Measurements from ENCODE around the gene CKB. TPM values are rescaled to one million over a fixed set of nuclear protein-coding genes. Genes with fewer than 3 reads are reported as not detected.
A peak's percentile ranks its signal among the peaks of the same experiment; 100 is the strongest.

Gene CKB
- total and polyA plus RNA-seq, 12 donors: 273 to 1,062 (median 632) TPM

DNA sequence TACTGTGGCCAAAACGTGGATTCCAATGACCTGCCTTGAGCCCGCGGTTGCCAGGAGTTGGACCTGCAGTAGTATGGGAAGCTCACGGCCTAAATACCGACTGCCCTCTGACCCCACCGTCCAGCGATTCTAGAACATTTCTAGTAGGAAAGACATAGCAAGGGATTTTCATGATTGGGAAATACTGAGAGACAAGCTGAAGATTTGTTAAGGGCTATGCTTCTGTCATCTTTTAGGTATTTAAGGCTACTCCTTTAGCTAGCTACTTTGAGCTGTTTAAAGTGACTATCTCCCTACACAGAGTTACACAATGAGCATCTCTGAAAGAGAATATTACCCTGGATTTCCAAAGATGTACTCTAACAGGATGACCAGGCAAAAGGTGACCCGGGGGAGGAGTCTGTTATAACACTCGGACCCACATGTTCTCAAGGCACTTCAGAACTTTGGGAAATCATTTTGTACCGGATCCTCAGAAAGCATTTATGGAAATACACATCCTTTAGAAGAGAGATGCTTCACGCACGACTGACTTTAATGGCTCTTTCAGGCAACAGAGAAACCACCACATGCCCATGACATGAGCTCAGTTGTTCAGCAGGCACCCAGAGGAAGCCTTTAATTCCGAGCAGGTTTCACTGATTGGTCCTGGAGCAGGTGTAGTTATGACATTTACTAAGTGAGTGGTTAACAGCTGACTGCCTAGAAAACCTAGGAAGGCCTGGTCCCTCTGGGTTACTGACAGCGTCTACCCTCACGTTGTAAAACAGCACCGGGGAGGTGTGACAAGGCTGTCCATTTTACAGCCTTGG lies 35.6 kb upstream of the CKB start:
- H3K4me1 ChIP-seq: peaks cover 4 to 87% (median 67%) of the 10 kb centered on the region in 9 donors
- H3K4me3 ChIP-seq: no peak overlapping the region
- peaks cover 0 to 49% (median 17%) of the 10 kb centered on the region in 9 donors for H3K36me3 ChIP-seq
- DNase-seq (no peak), ATAC-seq (peak in 1 of 8 donors; percentile 6)
- no peaks in the 10 kb centered on the region for H3K27me3 ChIP-seq
- H3K27ac ChIP-seq: peak overlapping the region in 5 of 10 donors; percentile 20 to 99 (median 52)
- intact Hi-C loops (cut with DNase I): no loop called here
- WGBS, 2 donors: 79 to 82% methylated on average over 16 of the region's 16 CpGs
- no peaks in the 10 kb centered on the region for H3K9me3 ChIP-seq
- TF ChIP-seq, protein P1, sequence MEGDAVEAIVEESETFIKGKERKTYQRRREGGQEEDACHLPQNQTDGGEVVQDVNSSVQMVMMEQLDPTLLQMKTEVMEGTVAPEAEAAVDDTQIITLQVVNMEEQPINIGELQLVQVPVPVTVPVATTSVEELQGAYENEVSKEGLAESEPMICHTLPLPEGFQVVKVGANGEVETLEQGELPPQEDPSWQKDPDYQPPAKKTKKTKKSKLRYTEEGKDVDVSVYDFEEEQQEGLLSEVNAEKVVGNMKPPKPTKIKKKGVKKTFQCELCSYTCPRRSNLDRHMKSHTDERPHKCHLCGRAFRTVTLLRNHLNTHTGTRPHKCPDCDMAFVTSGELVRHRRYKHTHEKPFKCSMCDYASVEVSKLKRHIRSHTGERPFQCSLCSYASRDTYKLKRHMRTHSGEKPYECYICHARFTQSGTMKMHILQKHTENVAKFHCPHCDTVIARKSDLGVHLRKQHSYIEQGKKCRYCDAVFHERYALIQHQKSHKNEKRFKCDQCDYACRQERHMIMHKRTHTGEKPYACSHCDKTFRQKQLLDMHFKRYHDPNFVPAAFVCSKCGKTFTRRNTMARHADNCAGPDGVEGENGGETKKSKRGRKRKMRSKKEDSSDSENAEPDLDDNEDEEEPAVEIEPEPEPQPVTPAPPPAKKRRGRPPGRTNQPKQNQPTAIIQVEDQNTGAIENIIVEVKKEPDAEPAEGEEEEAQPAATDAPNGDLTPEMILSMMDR (IDR thresholded peaks at IDR 0.05): no peak

DNA sequence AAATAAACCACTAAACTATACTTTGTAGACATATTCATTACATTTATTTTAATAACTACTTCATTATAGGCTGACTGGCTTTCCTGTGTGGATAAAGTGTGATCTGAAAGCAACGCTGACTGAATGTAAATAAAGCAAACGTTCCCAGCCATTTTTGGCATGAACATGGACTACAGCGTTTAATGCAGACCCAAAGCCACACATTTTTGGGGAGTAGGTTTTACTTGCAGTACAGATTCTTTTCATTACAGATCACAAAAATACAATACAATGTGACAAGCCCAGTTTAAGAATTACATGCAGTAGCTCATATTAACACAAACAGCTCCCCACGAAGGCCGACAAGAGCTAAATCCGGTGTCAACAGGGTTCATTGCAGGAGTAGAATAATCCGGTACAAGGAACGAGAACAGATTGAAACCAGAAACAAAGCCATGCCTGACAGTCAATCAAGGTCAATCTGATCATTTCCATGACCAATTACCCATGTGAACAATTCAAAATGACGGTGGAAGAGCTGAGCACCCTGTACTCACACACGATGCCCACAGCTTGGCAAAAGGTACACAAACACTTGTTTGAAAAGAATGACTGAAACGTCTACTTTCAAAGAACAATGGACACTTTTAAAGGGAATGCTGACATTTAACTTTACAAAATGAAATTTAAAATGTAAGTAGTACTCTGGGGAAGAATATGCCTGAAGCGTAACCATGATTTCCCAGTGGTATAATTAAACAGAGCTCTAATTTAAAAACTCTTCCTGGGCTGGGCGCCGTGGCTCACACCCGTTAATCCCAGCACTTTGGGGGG lies 34.5 kb upstream of the CKB start:
- no peaks in the 10 kb centered on the region for H3K27me3 ChIP-seq
- DNase-seq (no peak), ATAC-seq (no peak)
- intact Hi-C loops (cut with DNase I): no loop called here
- H3K9me3 ChIP-seq: no peaks in the 10 kb centered on the region
- H3K4me1 ChIP-seq: peaks cover 10 to 96% (median 74%) of the 10 kb centered on the region in 9 donors
- H3K4me3 ChIP-seq: no peak overlapping the region
- peaks cover 0 to 49% (median 17%) of the 10 kb centered on the region in 9 donors for H3K36me3 ChIP-seq
- TF ChIP-seq, protein P1 (IDR thresholded peaks at IDR 0.05): no peak
- peak overlapping the region in 7 of 10 donors; percentile 18 to 93 (median 38) for H3K27ac ChIP-seq
- 63 to 65% methylated on average over 15 of the region's 15 CpGs for WGBS, 2 donors

DNA sequence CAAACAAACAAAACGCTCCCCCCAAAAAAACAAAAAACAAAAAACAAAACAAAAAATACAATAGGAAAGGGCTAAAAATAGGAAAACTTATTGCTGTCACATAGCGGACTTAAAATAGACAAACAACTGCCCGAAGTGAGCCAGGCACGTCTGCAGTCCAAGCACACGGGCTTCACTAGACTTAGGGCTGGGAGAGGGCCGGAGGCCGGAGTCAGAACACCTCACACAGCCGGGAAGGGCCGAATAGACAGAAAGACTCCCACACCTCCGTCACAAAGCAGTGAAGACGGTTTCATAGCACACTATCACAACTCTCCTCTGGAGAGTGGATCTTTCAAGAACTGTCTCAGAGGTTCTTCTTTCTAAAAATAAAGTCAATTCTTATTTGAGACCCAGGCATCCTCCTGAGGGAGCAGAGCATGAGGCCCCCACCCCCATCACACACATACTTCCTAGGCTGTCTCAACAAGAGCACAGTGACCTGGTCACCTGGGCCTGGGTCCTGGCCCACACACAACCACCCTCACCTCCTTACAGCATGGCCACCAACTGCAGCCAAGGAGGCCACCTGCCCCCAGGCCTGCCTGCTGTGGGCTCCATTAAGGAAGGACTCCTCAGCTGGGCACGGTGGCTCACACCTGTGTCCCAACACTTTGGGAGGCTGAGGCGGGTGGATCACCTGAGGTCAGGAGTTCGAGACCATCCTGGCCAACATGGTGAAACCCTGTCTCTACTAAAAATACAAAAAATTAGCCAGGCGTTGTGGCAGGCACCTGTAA lies 33.1 kb upstream of the CKB start:
- no peak overlapping the region for H3K4me3 ChIP-seq
- no peaks in the 10 kb centered on the region for H3K27me3 ChIP-seq
- ATAC-seq: no peak
- TF ChIP-seq, protein P1 (IDR thresholded peaks at IDR 0.05): no peak
- H3K9me3 ChIP-seq: no peaks in the 10 kb centered on the region
- peak overlapping the region; percentile 12 to 95 (median 85) for H3K27ac ChIP-seq
- H3K4me1 ChIP-seq: peaks cover 24 to 98% (median 78%) of the 10 kb centered on the region in 9 donors
- intact Hi-C loops (cut with DNase I): no loop called here
- 57 to 69% methylated on average over 15 of the region's 15 CpGs for WGBS, 2 donors
- H3K36me3 ChIP-seq: peaks cover 0 to 49% (median 17%) of the 10 kb centered on the region in 9 donors
- DNase-seq: peak in 1 of 2 donors; percentile 18

DNA sequence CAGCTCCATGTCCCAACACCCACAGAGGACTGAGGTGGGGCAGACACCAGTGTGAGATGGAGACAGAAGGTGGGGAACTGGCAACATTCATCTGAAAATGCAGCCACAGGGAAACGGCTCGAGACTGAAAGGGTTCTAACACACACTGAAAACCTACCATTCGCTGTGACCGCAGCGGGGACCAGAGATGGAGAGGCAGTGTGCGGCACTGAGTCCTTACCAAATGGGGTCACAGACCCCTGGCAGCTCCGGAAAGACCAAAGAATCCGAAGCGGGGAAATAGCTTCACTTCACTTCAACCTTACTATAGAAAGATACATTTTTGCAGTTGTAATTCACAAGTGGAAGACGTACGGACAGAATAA lies 30.2 kb upstream of the CKB start:
- ATAC-seq (no peak), DNase-seq (no peak)
- intact Hi-C loops (cut with DNase I): loop anchor here in 1 of 10 donors (5.0 kb wide), 1 partner anchor 51 kb away; no protein-coding TSS in a partner anchor
- no peaks in the 10 kb centered on the region for H3K9me3 ChIP-seq
- H3K4me1 ChIP-seq: peaks cover 30 to 96% (median 69%) of the 10 kb centered on the region in 9 donors
- no peaks in the 10 kb centered on the region for H3K27me3 ChIP-seq
- H3K4me3 ChIP-seq: peak overlapping the region in 1 of 10 donors; percentile 12
- 93 to 95% methylated on average over 11 of the region's 11 CpGs for WGBS, 2 donors
- TF ChIP-seq, protein P1 (IDR thresholded peaks at IDR 0.05): no peak
- H3K36me3 ChIP-seq: peaks cover 0 to 20% (median 0%) of the 10 kb centered on the region in 9 donors
- H3K27ac ChIP-seq: peak overlapping the region; percentile 63 to 95 (median 88)
